GM12878 (cell line): Measurements from ENCODE around the gene ADRA2B. TPM values are rescaled to one million over a fixed set of nuclear protein-coding genes. Genes with fewer than 3 reads are reported as not detected.

Source experiments
- ATAC-seq: fragments of 200-7000 bp; cut with Tn5 transposase; 3 replicates; pipeline ENCODE4 v1.9.1; 2020; ENCODE audit warnings: mild to moderate bottlenecking, moderate library complexity
- BruUV-seq: library from RNA; stranded (reverse); fragments of 400-500 nt; replicated peaks from 2 replicates; lab custom pipeline; 2021; lab: Mats Ljungman, UMichigan
- CTCF ChIA-PET: fragments of 300-600 bp; sonication (Branson Sonifier 250); formaldehyde crosslinking; extraction: SDS; loops from one replicate; lab custom pipeline; 2021; ENCODE audit warnings: inconsistent platforms; lab: Yijun Ruan, JAX
- POLR2A ChIA-PET: fragments of 350-600 bp; formaldehyde crosslinking; extraction: SDS; loops from one replicate; lab custom pipeline; 2021; ENCODE audit warnings: inconsistent platforms; lab: Charles Lee
- RAD21 ChIA-PET: fragments of 300-600 bp; sonication (Branson Sonifier 250); formaldehyde crosslinking; loops from one replicate; lab custom pipeline; 2023; ENCODE audit warnings: antibody characterized with exemption; ENCODE audit not compliant: unreplicated experiment; lab: Charles Lee
- SMC1A ChIA-PET: fragments of 300-600 bp; sonication (Branson Sonifier 250); formaldehyde crosslinking; loops from one replicate; lab custom pipeline; 2023; ENCODE audit not compliant: unreplicated experiment, uncharacterized antibody; lab: Charles Lee
- DNase-seq: peaks from one replicate; pipeline ENCODE4 v3.0.0-alpha.2; 2011; ENCODE audit warnings: low read depth, low spot score
- FAIRE-seq: peaks from 3 replicates; lab custom pipeline; 2011; peaks lifted over from hg19 to GRCh38; lab: Jason Lieb, UNC
- H2AFZ ChIP-seq: 2 replicates; pipeline ENCODE4 v1.6.0; 2011; ENCODE audit warnings: low read depth, low read length, control low read depth; ENCODE audit not compliant: control insufficient read depth
- H3K27ac ChIP-seq: 2 replicates; pipeline ENCODE4 v1.5.1; 2011; ENCODE audit warnings: control low read depth; ENCODE audit not compliant: control insufficient read depth, insufficient read depth
- H3K27me3 ChIP-seq, 2 experiments: replicated peaks in 1 of 2; 2 replicates each; pipeline versions ENCODE4 v1.6.0 to v1.6.1; 2011; ENCODE audit warnings: low read length in 1 of 2; ENCODE audit not compliant: control insufficient read depth in 2 of 2, insufficient read depth in 2 of 2
- H3K36me3 ChIP-seq, 2 experiments: 2 replicates each; pipeline ENCODE4 v1.5.1; 2011; ENCODE audit warnings: low read length in 1 of 2; ENCODE audit not compliant: control insufficient read depth in 2 of 2, insufficient read depth in 2 of 2
- H3K4me1 ChIP-seq: 2 replicates; pipeline ENCODE4 v1.6.1; 2011; ENCODE audit warnings: mild to moderate bottlenecking, low read length, moderate library complexity, mixed read lengths; ENCODE audit not compliant: control insufficient read depth, insufficient read depth
- H3K4me2 ChIP-seq: 2 replicates; pipeline ENCODE4 v1.6.0; 2011; ENCODE audit warnings: control low read depth; ENCODE audit not compliant: control insufficient read depth, insufficient read depth
- H3K4me3 ChIP-seq: fragments of 200-600 bp; sonication (generic); 2 replicates; pipeline ENCODE4 v1.5.1; 2016
- H3K79me2 ChIP-seq: 2 replicates; pipeline ENCODE4 v1.6.0; 2011; ENCODE audit warnings: low read length; ENCODE audit not compliant: control insufficient read depth, insufficient read depth
- H3K9ac ChIP-seq: 2 replicates; pipeline ENCODE4 v1.8.0; 2011; ENCODE audit warnings: low read length, control low read depth, mixed read lengths; ENCODE audit not compliant: control insufficient read depth, insufficient read depth
- H3K9me3 ChIP-seq: replicated peaks from 3 replicates; pipeline ENCODE4 v1.5.1; 2011; ENCODE audit warnings: mild to moderate bottlenecking, low read length; ENCODE audit not compliant: control insufficient read depth, insufficient read depth
- H4K20me1 ChIP-seq: 2 replicates; pipeline ENCODE4 v1.6.0; 2011; ENCODE audit not compliant: control insufficient read depth, insufficient read depth
- EED ChIP-seq: sonication (generic); IDR thresholded peaks from 2 replicates; pipeline ENCODE4 v1.6.1; 2016; ENCODE audit warnings: antibody characterized with exemption, low read depth
- JUND ChIP-seq: IDR thresholded peaks from 2 replicates; pipeline ENCODE4 v1.6.1; 2012; ENCODE audit warnings: low read depth, mild to moderate bottlenecking, low read length, improper control_type of control experiment, moderate library complexity
- SMAD1 ChIP-seq: fragments of 450-650 bp; IDR thresholded peaks from 2 replicates; pipeline ENCODE4 v1.6.1; 2018; ENCODE audit warnings: mild to moderate bottlenecking, low read depth; ENCODE audit not compliant: partially characterized antibody
- SUPT20H ChIP-seq: IDR thresholded peaks from 2 replicates; pipeline ENCODE4 v1.6.1; 2011; ENCODE audit warnings: low read depth, mild to moderate bottlenecking, low read length, moderate library complexity, borderline replicate concordance; ENCODE audit not compliant: control insufficient read depth
- YY1 ChIP-seq: IDR thresholded peaks from 2 replicates; pipeline ENCODE4 v1.6.1; 2011; ENCODE audit warnings: low read depth, mild to moderate bottlenecking, low read length
- ZNF24 ChIP-seq: fragments of 450-650 bp; IDR thresholded peaks from 2 replicates; pipeline ENCODE4 v1.6.1; 2017; ENCODE audit warnings: antibody characterized with exemption, mild to moderate bottlenecking
- WGBS: methylation state at CpG from one replicate; pipeline ENCODE4 v1.1.6; 2016; ENCODE audit warnings: low lambda C conversion rate; ENCODE audit not compliant: insufficient replicate concordance, insufficient coverage; ENCODE audit errors: missing lambda C conversion rate; 5-methylcytosine and 5-hydroxymethylcytosine counted together
- in situ Hi-C: fragments of 300-500 bp; cut with MboI; formaldehyde crosslinking; loops from 9 replicates; pipeline ENCODE4 v1.14.3; 2018; ENCODE audit warnings: mixed read lengths
- intact Hi-C: fragments of 100-400 bp; cut with micrococcal nuclease; formaldehyde crosslinking; loops from one replicate; pipeline ENCODE4 v1.14.2; 2022; ENCODE audit not compliant: unreplicated experiment
- polyA plus RNA-seq, 11 experiments: library from polyadenylated mRNA; depleted of rRNA in 4 of 11; unstranded in 6 of 11; stranded (reverse) in 5 of 11; fragments of >200 nt; fragmentation: Nextera tagmentation in 4 of 11; fragmentation: Illumina TruSeq in 1 of 11; extraction: Ambion mirVana in 4 of 11; extraction: Trizol in 1 of 11; gene quantifications; 1 replicate in 1 of 11; 2 replicates in 10 of 11; pipeline versions ENCODE4 v1.2.1 to v1.2.3, GENCODE V29; 2011 to 2016; ENCODE audit warnings: inconsistent platforms in 2 of 11, missing spikeins in 2 of 11, low read depth in 1 of 11
- total RNA-seq, 4 experiments: library from RNA; depleted of rRNA in 3 of 4; stranded (reverse); fragments of >200 nt in 3 of 4; fragmentation: Illumina TruSeq in 1 of 4; extraction: Trizol in 1 of 4; gene quantifications; 2 replicates each; pipeline versions ENCODE4 v1.2.1 to v1.2.3, GENCODE V29; 2013 to 2021
- TF ChIP-seq, protein P1 (sequence below): IDR thresholded peaks from 2 replicates; pipeline ENCODE4 v1.6.1; 2012; ENCODE audit warnings: low read depth, low read length, improper control_type of control experiment
- TF ChIP-seq, protein P2 (sequence below): IDR thresholded peaks from 2 replicates; pipeline ENCODE4 v1.6.1; 2011; ENCODE audit warnings: borderline replicate concordance, low read depth, mild to moderate bottlenecking, moderate library complexity, low read length; ENCODE audit not compliant: insufficient read depth, poor library complexity, severe bottlenecking
- TF ChIP-seq, protein P3 (sequence below): IDR thresholded peaks from 2 replicates; pipeline ENCODE4 v1.6.1; 2012; ENCODE audit warnings: mild to moderate bottlenecking, low read depth, low read length
- TF ChIP-seq, protein P4 (sequence below): IDR thresholded peaks from 2 replicates; pipeline ENCODE4 v1.6.1; 2012; ENCODE audit warnings: low read length, inconsistent platforms
- TF ChIP-seq, protein P5 (sequence below), 3 experiments: IDR thresholded peaks in 2 of 3; conservative IDR thresholded peaks in 1 of 3; 2 replicates each; pipeline ENCODE4 v1.5.1; 2011; ENCODE audit warnings: low read depth in 3 of 3, low read length in 3 of 3, mild to moderate bottlenecking in 3 of 3, control low read depth in 2 of 3, moderate library complexity in 2 of 3, inconsistent platforms in 1 of 3, mixed read lengths in 1 of 3; ENCODE audit not compliant: control insufficient read depth in 2 of 3, insufficient read depth in 1 of 3; ENCODE audit errors: extremely low read depth in 1 of 3
- TF ChIP-seq, protein P6 (sequence below): fragments of 450-650 bp; IDR thresholded peaks from 2 replicates; pipeline ENCODE4 v1.6.1; 2017; ENCODE audit warnings: low read depth, mild to moderate bottlenecking, moderate library complexity

ADRA2B gene
- total and polyA plus RNA-seq, 10 of the 15 experiments (the other 5 are each of a cell fraction or from before 2014, with no cell fraction given), result 0.01 to 0.10 (median 0.04) TPM; not detected in 6

DNA sequence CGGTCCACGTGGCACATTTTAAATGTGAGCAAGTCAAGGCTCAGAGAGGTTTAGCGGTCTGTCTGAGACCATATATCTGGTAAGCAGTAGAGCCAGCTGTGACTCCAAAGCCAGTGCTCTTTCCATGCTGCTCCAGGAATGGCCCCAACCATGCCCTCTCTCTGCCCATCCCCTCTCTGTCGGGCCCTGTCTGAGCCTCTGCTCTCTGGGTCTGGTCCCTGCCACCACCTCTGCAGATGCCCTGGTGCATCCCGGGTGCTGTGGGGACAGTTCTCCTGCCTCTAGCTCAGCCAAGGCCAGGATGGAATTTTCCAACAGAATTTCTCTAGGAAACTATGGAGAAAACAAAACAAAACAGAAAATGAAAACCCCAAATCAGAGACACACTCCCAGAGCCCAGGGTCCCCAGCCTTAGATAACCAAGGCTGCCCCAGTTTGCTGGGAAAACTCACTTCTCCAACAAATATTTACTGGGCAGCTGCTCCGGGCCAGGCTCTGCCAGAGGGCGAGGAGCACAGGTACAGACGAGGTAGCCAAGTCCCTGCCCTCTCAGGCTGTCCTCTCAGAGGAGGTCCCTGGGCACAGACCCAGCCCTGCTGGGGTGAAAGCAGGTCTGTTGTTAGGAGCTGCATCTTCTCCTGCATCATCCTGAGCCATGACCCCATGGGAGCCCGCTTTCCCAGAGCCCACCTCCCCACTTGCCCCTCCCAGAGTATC is 9.2 kb downstream of the ADRA2B start:
- H3K4me1 ChIP-seq, result no peaks in the 10 kb centered on the region
- ATAC-seq (no peak), DNase-seq (no peak), FAIRE-seq (no peak)
- intact Hi-C loops, result no loop called here
- H3K9ac ChIP-seq, result no peak overlapping the region
- no peaks in the 10 kb centered on the region for H3K36me3 ChIP-seq
- RAD21 ChIA-PET, result no interaction called here
- in situ Hi-C loops, result no loop called here
- BruUV-seq, result no TSS peak
- no peak overlapping the region for H3K4me3 ChIP-seq
- H3K9me3 ChIP-seq, result peaks cover 4% of the 10 kb centered on the region; the same call in 2 of the 3 replicates
- no peaks in the 10 kb centered on the region for H3K27me3 ChIP-seq
- no peak overlapping the region for H3K27ac ChIP-seq
- H2AFZ ChIP-seq, result no peak overlapping the region
- H3K79me2 ChIP-seq, result no peaks in the 10 kb centered on the region
- 39% methylated on average over 9 of the region's 9 CpGs for WGBS
- H4K20me1 ChIP-seq, result no peaks in the 10 kb centered on the region
- POLR2A ChIA-PET, result no interaction called here
- SMC1A ChIA-PET, result no interaction called here
- H3K4me2 ChIP-seq, result no peak overlapping the region
- CTCF ChIA-PET, result no interaction called here
- TF ChIP-seq, protein P1, sequence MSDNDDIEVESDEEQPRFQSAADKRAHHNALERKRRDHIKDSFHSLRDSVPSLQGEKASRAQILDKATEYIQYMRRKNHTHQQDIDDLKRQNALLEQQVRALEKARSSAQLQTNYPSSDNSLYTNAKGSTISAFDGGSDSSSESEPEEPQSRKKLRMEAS, result no peak
- no peak for TF ChIP-seq YY1
- no peak for TF ChIP-seq SUPT20H
- TF ChIP-seq SMAD1, result no peak
- TF ChIP-seq, protein P2, sequence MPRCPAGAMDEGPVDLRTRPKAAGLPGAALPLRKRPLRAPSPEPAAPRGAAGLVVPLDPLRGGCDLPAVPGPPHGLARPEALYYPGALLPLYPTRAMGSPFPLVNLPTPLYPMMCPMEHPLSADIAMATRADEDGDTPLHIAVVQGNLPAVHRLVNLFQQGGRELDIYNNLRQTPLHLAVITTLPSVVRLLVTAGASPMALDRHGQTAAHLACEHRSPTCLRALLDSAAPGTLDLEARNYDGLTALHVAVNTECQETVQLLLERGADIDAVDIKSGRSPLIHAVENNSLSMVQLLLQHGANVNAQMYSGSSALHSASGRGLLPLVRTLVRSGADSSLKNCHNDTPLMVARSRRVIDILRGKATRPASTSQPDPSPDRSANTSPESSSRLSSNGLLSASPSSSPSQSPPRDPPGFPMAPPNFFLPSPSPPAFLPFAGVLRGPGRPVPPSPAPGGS, result no peak
- no peak for TF ChIP-seq ZNF24
- TF ChIP-seq, protein P3, sequence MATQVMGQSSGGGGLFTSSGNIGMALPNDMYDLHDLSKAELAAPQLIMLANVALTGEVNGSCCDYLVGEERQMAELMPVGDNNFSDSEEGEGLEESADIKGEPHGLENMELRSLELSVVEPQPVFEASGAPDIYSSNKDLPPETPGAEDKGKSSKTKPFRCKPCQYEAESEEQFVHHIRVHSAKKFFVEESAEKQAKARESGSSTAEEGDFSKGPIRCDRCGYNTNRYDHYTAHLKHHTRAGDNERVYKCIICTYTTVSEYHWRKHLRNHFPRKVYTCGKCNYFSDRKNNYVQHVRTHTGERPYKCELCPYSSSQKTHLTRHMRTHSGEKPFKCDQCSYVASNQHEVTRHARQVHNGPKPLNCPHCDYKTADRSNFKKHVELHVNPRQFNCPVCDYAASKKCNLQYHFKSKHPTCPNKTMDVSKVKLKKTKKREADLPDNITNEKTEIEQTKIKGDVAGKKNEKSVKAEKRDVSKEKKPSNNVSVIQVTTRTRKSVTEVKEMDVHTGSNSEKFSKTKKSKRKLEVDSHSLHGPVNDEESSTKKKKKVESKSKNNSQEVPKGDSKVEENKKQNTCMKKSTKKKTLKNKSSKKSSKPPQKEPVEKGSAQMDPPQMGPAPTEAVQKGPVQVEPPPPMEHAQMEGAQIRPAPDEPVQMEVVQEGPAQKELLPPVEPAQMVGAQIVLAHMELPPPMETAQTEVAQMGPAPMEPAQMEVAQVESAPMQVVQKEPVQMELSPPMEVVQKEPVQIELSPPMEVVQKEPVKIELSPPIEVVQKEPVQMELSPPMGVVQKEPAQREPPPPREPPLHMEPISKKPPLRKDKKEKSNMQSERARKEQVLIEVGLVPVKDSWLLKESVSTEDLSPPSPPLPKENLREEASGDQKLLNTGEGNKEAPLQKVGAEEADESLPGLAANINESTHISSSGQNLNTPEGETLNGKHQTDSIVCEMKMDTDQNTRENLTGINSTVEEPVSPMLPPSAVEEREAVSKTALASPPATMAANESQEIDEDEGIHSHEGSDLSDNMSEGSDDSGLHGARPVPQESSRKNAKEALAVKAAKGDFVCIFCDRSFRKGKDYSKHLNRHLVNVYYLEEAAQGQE, result no peak
- TF ChIP-seq JUND, result no peak
- TF ChIP-seq, protein P4, sequence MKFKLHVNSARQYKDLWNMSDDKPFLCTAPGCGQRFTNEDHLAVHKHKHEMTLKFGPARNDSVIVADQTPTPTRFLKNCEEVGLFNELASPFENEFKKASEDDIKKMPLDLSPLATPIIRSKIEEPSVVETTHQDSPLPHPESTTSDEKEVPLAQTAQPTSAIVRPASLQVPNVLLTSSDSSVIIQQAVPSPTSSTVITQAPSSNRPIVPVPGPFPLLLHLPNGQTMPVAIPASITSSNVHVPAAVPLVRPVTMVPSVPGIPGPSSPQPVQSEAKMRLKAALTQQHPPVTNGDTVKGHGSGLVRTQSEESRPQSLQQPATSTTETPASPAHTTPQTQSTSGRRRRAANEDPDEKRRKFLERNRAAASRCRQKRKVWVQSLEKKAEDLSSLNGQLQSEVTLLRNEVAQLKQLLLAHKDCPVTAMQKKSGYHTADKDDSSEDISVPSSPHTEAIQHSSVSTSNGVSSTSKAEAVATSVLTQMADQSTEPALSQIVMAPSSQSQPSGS, result no peak
- no peak for TF ChIP-seq EED
- TF ChIP-seq, protein P5, sequence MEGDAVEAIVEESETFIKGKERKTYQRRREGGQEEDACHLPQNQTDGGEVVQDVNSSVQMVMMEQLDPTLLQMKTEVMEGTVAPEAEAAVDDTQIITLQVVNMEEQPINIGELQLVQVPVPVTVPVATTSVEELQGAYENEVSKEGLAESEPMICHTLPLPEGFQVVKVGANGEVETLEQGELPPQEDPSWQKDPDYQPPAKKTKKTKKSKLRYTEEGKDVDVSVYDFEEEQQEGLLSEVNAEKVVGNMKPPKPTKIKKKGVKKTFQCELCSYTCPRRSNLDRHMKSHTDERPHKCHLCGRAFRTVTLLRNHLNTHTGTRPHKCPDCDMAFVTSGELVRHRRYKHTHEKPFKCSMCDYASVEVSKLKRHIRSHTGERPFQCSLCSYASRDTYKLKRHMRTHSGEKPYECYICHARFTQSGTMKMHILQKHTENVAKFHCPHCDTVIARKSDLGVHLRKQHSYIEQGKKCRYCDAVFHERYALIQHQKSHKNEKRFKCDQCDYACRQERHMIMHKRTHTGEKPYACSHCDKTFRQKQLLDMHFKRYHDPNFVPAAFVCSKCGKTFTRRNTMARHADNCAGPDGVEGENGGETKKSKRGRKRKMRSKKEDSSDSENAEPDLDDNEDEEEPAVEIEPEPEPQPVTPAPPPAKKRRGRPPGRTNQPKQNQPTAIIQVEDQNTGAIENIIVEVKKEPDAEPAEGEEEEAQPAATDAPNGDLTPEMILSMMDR (IDR thresholded peaks at IDR 0.05 in 2 of 3, conservative IDR thresholded peaks at IDR 0.05 in 1 of 3; ENCODE audit: control insufficient read depth in 2 of 3, extremely low read depth in 1 of 3, insufficient read depth in 1 of 3, low read depth in 3 of 3, low read length in 3 of 3), result no peak
- TF ChIP-seq, protein P6, sequence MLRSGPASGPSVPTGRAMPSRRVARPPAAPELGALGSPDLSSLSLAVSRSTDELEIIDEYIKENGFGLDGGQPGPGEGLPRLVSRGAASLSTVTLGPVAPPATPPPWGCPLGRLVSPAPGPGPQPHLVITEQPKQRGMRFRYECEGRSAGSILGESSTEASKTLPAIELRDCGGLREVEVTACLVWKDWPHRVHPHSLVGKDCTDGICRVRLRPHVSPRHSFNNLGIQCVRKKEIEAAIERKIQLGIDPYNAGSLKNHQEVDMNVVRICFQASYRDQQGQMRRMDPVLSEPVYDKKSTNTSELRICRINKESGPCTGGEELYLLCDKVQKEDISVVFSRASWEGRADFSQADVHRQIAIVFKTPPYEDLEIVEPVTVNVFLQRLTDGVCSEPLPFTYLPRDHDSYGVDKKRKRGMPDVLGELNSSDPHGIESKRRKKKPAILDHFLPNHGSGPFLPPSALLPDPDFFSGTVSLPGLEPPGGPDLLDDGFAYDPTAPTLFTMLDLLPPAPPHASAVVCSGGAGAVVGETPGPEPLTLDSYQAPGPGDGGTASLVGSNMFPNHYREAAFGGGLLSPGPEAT, result no peak
